ENCODE results near the gene HLCS. TPM values are rescaled to one million over a fixed set of nuclear protein-coding genes. Genes with fewer than 3 reads are reported as not detected.

The HLCS gene
- total RNA-seq, 4 donors from 2014 or later: 20.0 to 75.4 (median 32.8) TPM

DNA sequence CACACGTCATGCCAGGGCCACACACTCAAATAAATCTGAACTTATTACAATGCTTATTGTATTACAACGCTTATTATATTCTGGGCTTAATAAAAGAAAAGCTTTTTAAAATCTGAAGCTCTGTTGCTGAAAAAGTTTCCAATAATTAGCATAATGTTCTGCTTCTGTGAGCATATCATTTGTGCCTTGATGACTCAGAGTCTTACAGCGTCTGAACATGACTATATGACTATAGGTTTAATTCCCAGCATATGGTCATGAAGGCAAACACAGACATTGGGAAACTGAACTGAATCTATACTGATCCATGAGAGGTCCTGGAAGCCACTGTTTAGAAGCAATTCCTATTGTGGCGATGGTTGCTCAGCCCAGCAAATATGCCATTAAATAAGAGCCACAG is 201.2 kb downstream of the HLCS start:
- Histone ChIP-seq H3K36me3 (no peaks in the 10 kb centered on the region), H3K4me1 (peaks cover 0 to 17% (median 13%) of the 10 kb centered on the region in 4 donors), H3K27ac (no peak overlapping the region), H3K27me3 (no peaks in the 10 kb centered on the region), H3K4me3 (no peak overlapping the region), H3K9me3 (no peaks in the 10 kb centered on the region)
- no peak for DNase-seq
- intact Hi-C loops (cut with DNase I; ENCODE audit: low total_unique reads) (no loop called here), in situ Hi-C loops (cut with MboI; ENCODE audit: low pct_ligation_motif_present in 1 of 4, low pct_unique_long_range_greater_than_20kb in 1 of 4, low sequenced_read_pairs in 3 of 4) (no loop called here)
- WGBS, 2 donors (ENCODE audit: low coverage in 1 of 2): 87 to 88% methylated on average over 4 of the region's 4 CpGs
- TF ChIP-seq POLR2A (IDR thresholded peaks at IDR 0.05) (no peak), POLR2AphosphoS5 (IDR thresholded peaks at IDR 0.05) (no peak), CTCF (IDR thresholded peaks at IDR 0.05) (no peak), EP300 (IDR thresholded peaks at IDR 0.05; ENCODE audit: low read depth) (no peak)

DNA sequence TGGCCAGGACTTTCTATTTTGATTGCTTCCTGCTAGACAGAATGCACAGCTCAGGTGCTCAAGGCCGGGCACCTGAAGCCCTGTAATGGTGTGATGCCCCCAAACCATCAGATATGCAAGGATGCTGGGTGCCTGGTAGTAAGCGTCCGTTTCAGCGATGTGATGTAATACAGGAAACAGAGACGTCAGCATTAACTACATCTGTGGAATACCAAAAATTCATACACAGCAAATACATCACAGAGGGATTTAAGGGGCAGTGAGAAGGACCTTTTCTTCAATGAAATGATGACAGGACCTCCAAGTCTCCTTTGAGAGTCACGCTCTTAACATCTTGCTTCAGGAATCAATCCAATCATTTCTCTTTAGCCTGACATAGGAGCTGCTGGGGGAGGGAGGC is 203.2 kb downstream of the HLCS start:
- intact Hi-C loops (cut with DNase I; ENCODE audit: low total_unique reads): no loop called here
- no peaks in the 10 kb centered on the region for H3K36me3 ChIP-seq
- DNase-seq: no peak
- H3K27ac ChIP-seq: no peak overlapping the region
- in situ Hi-C loops (cut with MboI; ENCODE audit: low pct_ligation_motif_present in 1 of 4, low pct_unique_long_range_greater_than_20kb in 1 of 4, low sequenced_read_pairs in 3 of 4): no loop called here
- H3K27me3 ChIP-seq: no peaks in the 10 kb centered on the region
- no peak for TF ChIP-seq POLR2AphosphoS5 (IDR thresholded peaks at IDR 0.05)
- TF ChIP-seq CTCF (IDR thresholded peaks at IDR 0.05): no peak
- TF ChIP-seq POLR2A (IDR thresholded peaks at IDR 0.05): no peak
- TF ChIP-seq EP300 (IDR thresholded peaks at IDR 0.05; ENCODE audit: low read depth): no peak
- H3K4me1 ChIP-seq: peaks cover 0 to 6% (median under 1%) of the 10 kb centered on the region in 4 donors
- H3K4me3 ChIP-seq: no peak overlapping the region
- no peaks in the 10 kb centered on the region for H3K9me3 ChIP-seq
- 87 to 88% methylated on average over 3 to 6 of the region's 6 CpGs for WGBS, 2 donors (ENCODE audit: low coverage in 1 of 2)

- DNase-seq: no peak
- H3K9me3 ChIP-seq: no peaks in the 10 kb centered on the region
- no peak overlapping the region for H3K4me3 ChIP-seq
- 92 to 94% methylated on average over 2 to 9 of the region's 9 CpGs for WGBS, 2 donors (ENCODE audit: low coverage in 1 of 2)
- H3K4me1 ChIP-seq: peaks cover 0 to 6% (median 0%) of the 10 kb centered on the region in 4 donors
- H3K27me3 ChIP-seq: no peaks in the 10 kb centered on the region
- H3K36me3 ChIP-seq: no peaks in the 10 kb centered on the region
- no peak overlapping the region for H3K27ac ChIP-seq
- no peak for TF ChIP-seq POLR2A (IDR thresholded peaks at IDR 0.05)
- TF ChIP-seq CTCF (IDR thresholded peaks at IDR 0.05): no peak
- no peak for TF ChIP-seq POLR2AphosphoS5 (IDR thresholded peaks at IDR 0.05)
- no peak for TF ChIP-seq EP300 (IDR thresholded peaks at IDR 0.05; ENCODE audit: low read depth)
- intact Hi-C loops (cut with DNase I; ENCODE audit: low total_unique reads): no loop called here
- in situ Hi-C loops (cut with MboI; ENCODE audit: low pct_ligation_motif_present in 1 of 4, low pct_unique_long_range_greater_than_20kb in 1 of 4, low sequenced_read_pairs in 3 of 4): no loop called here
Measured at GRCh38 chr21:36762642-36763041, 203.8 kb downstream of the HLCS start.

- 90% methylated on average over 11 of the region's 11 CpGs; no CpG with 5 or more reads in 1 of the 2 donors for WGBS, 2 donors (ENCODE audit: low coverage in 1 of 2)
- H3K4me1 ChIP-seq: peaks cover 0 to 5% (median 0%) of the 10 kb centered on the region in 4 donors
- H3K36me3 ChIP-seq: no peaks in the 10 kb centered on the region
- H3K4me3 ChIP-seq: no peak overlapping the region
- H3K27ac ChIP-seq: no peak overlapping the region
- TF ChIP-seq CTCF (IDR thresholded peaks at IDR 0.05) (no peak), EP300 (IDR thresholded peaks at IDR 0.05; ENCODE audit: low read depth) (no peak), POLR2A (IDR thresholded peaks at IDR 0.05) (no peak), POLR2AphosphoS5 (IDR thresholded peaks at IDR 0.05) (no peak)
- intact Hi-C loops (cut with DNase I; ENCODE audit: low total_unique reads) (no loop called here), in situ Hi-C loops (cut with MboI; ENCODE audit: low pct_ligation_motif_present in 1 of 4, low pct_unique_long_range_greater_than_20kb in 1 of 4, low sequenced_read_pairs in 3 of 4) (no loop called here)
- no peak for DNase-seq
- no peaks in the 10 kb centered on the region for H3K9me3 ChIP-seq
- no peaks in the 10 kb centered on the region for H3K27me3 ChIP-seq
Measured at GRCh38 chr21:36761685-36762084, 204.8 kb downstream of the HLCS start.
